Activated CD8-positive, alpha-beta memory T cell treated with anti-CD3 and anti-CD28 coated beads, Interleukin-2, amount 10 ng/mL, durations not matched to agents 7 days and 5 days (primary cell): ENCODE data around the gene SPACA5. TPM values are rescaled to one million over a fixed set of nuclear protein-coding genes. Genes with fewer than 3 reads are reported as not detected.
"Not testable (repeated sequence)": the region's sequence is repeated elsewhere in the genome, so short reads cannot be mapped to it uniquely, and the experiment has no call there.

ENCODE experiments used
- ATAC-seq: fragments of 150-1000 bp; cut with Tn5 transposase; one replicate; pipeline ENCODE4 v1.10.0; 2021; ENCODE audit warnings: moderate library complexity
- CTCF ChIA-PET: fragments of 350-600 bp; sonication (Branson Sonifier 250); formaldehyde crosslinking; loops from one replicate; lab custom pipeline; 2021; ENCODE audit warnings: antibody characterized with exemption; lab: Charles Lee
- DNase-seq: peaks from one replicate; pipeline ENCODE4 v3.0.0-alpha.2; 2020
- H3K27ac Mint-ChIP-seq: one replicate; pipeline ENCODE4 v1.8.0; 2021; ENCODE audit warnings: mild to moderate bottlenecking, mixed read lengths
- H3K27me3 Mint-ChIP-seq: one replicate; pipeline ENCODE4 v1.8.0; 2021; ENCODE audit warnings: mixed read lengths
- H3K36me3 Mint-ChIP-seq: one replicate; pipeline ENCODE4 v1.8.0; 2021; ENCODE audit warnings: mild to moderate bottlenecking, mixed read lengths
- H3K4me1 Mint-ChIP-seq: one replicate; pipeline ENCODE4 v1.8.0; 2021; ENCODE audit warnings: mixed read lengths
- H3K4me3 Mint-ChIP-seq: one replicate; pipeline ENCODE4 v1.8.0; 2021; ENCODE audit warnings: mild to moderate bottlenecking, moderate library complexity, mixed read lengths
- H3K9me3 Mint-ChIP-seq: one replicate; pipeline ENCODE4 v1.8.0; 2022; ENCODE audit warnings: low read depth, mixed read lengths
- total RNA-seq, 2 experiments: library from RNA; stranded (reverse); gene quantifications; one replicate each; pipeline ENCODE4 v1.2.3, GENCODE V29; 2021

Gene SPACA5
- total RNA-seq, 2 experiments from 2014 or later, result not detected

DNA sequence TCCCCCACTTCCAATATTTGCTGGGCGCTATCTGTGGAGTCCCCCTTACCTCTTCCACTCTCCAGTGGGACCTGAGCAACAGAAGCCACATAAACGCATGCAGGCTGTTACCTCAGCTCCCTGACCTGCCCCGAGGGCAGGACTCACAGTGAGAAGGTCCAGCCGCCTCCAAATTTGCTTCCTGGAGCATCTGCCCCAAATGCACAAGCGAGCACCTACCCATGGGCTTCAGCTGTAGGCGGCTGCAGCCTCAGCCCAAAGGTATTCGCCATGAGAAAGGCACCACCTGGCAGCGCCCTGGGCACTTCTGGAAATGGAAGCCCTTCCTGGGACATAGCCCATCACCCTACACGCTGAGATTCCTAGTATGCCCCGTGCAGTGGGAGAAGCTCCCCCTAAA, 23.4 kb downstream of the SPACA5 start:
- CTCF ChIA-PET, result interaction anchor here (0.6 to 1.2 kb wide), 4 partner anchors 176 to 468 kb away, joined by 3 to 4 read pairs (median 3); no protein-coding TSS in a partner anchor
- Mint-ChIP-seq H3K9me3 (no peaks in the 10 kb centered on the region), H3K36me3 (no peaks in the 10 kb centered on the region), H3K4me1 (peaks cover 8% of the 10 kb centered on the region), H3K4me3 (no peak overlapping the region), H3K27me3 (no peaks in the 10 kb centered on the region), H3K27ac (no peak overlapping the region)
- DNase-seq (no peak), ATAC-seq (no peak)

DNA sequence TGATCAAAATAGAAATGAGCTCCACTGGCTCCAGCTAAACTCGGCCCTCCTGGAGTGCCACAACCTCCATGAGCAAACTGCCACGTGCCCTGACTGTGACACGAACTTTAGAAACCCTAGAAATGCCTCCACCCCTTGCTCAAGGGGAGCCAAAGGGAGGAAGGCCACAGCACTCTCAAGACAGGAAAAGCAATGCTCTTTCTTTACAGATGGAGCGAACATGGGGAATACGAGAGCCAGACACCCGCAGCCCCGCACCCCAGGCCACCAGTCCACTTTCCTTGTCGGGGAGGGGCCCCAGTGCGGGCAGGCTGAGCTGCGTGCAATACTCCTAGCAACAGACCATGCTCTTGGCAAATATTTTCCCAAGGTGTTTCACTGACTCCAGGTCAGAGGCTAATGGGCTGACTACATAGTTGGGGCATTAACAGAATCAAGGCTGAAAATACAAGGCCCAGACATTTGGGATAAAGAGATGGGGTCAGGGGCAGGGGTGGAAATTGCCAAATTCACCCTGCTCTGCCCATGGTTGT, 23.9 kb downstream of the SPACA5 start:
- not testable (repeated sequence) for H3K36me3 Mint-ChIP-seq, H3K9me3 Mint-ChIP-seq, H3K4me1 Mint-ChIP-seq, ATAC-seq, H3K27ac Mint-ChIP-seq, H3K27me3 Mint-ChIP-seq, H3K4me3 Mint-ChIP-seq, DNase-seq
- CTCF ChIA-PET, result interaction anchor here (0.6 to 1.2 kb wide), 2 partner anchors 177 to 469 kb away, joined by 3 read pairs; no protein-coding TSS in a partner anchor

DNA sequence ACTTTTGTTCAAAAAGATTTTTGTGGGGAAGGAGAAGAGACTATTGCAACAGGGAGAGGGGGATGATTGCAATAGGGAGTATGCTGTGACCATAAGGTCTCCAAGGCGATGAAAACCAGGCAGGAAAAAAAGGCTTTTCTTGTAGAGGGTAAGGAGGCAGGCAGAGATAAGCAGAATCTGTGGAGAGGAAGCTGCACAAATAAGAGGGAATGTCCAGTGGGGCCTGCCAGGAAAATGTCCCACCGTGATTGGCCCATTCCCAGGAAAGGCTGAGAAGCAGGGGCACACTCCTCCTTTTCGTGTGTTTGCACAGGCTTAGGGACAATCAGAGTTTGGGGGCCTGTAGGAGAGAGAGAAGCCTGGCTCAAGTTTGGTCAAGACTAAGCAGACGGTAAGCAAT, 29.1 kb downstream of the SPACA5 start:
- no peaks in the 10 kb centered on the region for H3K36me3 Mint-ChIP-seq
- no peak overlapping the region for H3K4me3 Mint-ChIP-seq
- no peak for ATAC-seq
- no peak overlapping the region for H3K27ac Mint-ChIP-seq
- H3K4me1 Mint-ChIP-seq, result no peaks in the 10 kb centered on the region
- H3K27me3 Mint-ChIP-seq, result no peaks in the 10 kb centered on the region
- CTCF ChIA-PET, result no interaction called here
- DNase-seq, result no peak
- H3K9me3 Mint-ChIP-seq, result no peaks in the 10 kb centered on the region

DNA sequence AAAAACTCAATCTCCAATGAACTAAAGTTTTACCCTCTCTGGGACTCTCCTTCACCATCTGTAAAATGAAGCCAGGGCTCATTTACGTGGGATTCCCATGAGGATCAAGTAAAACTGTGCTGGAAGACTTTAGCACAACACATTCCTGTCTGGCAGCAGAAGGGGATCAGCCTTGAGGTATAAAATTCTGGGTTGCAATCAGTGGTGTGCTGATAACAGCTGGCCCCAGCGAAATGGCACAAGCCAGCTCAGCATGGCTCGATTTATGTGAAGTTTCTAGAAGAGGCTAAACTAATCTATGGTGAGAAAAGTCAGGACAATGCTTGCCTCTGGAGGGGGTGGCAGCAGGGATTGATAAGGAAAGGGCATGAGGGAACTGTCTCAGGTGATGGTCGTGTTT, 36.3 kb downstream of the SPACA5 start:
- Mint-ChIP-seq H3K27me3 (no peaks in the 10 kb centered on the region), H3K4me3 (no peak overlapping the region), H3K36me3 (peaks cover under 1% of the 10 kb centered on the region), H3K27ac (no peak overlapping the region), H3K4me1 (no peaks in the 10 kb centered on the region), H3K9me3 (peaks cover 2% of the 10 kb centered on the region)
- DNase-seq (no peak), ATAC-seq (no peak)
- CTCF ChIA-PET, result no interaction called here

DNA sequence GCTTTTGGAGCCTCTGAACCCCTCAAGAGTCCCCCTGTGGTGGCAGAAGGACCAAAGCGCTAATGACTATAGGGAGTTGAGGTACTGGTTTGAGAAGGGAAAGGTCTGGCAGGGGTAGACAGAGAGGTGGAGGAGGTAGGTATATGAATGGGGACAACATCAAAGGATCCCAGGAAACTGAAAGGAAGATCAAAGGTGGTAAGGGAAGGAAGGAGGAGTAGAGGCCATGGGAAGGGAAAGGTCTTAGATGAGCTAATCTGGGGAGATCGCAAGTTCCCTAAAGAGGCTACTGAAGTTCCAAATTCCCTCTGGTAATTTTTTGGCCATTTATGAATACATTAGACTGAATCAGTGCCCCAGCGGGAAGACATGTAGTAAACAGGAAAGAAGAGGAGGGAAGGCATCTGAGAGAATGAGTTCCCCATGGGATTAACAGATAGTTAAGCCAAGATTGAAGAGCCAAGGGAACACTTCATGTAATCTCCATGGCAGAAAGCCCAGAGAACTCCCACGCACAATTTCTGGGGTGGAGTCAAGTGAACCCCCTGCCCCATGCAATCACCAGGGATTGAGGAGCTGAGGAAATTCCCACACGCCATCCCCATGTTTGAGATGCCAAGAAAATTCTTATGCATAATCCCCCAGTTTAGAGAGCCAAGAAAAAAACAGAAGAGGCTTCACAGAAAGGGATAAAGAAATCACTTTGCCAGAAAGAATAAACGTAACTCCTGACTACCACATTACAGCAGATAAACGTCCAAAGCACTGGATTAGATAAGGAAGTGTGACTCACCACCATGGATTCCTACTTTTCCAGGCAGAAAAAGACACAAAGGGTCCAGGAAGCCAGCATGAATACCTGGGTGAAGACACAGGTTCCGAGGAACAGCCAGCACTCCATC, 38.9 kb downstream of the SPACA5 start:
- no peak for DNase-seq
- no peak overlapping the region for H3K27ac Mint-ChIP-seq
- no peak for ATAC-seq
- no peaks in the 10 kb centered on the region for H3K4me1 Mint-ChIP-seq
- no peaks in the 10 kb centered on the region for H3K27me3 Mint-ChIP-seq
- peaks cover 1% of the 10 kb centered on the region for H3K36me3 Mint-ChIP-seq
- CTCF ChIA-PET, result no interaction called here
- peaks cover 2% of the 10 kb centered on the region for H3K9me3 Mint-ChIP-seq
- no peak overlapping the region for H3K4me3 Mint-ChIP-seq

- peaks cover 2% of the 10 kb centered on the region for H3K9me3 Mint-ChIP-seq
- H3K36me3 Mint-ChIP-seq, result peaks cover 1% of the 10 kb centered on the region
- H3K27me3 Mint-ChIP-seq, result no peaks in the 10 kb centered on the region
- H3K4me3 Mint-ChIP-seq, result no peak overlapping the region
- no peak overlapping the region for H3K27ac Mint-ChIP-seq
- no peak for ATAC-seq
- CTCF ChIA-PET, result no interaction called here
- DNase-seq, result no peak
- H3K4me1 Mint-ChIP-seq, result no peaks in the 10 kb centered on the region
These were observed 40.1 kb downstream of the SPACA5 start for GRCh38 chrX:48046846-48047245.

- peaks cover 45% of the 10 kb centered on the region for H3K36me3 Mint-ChIP-seq
- CTCF ChIA-PET, result no interaction called here
- no peak overlapping the region for H3K4me3 Mint-ChIP-seq
- H3K27me3 Mint-ChIP-seq, result no peaks in the 10 kb centered on the region
- peaks cover 8% of the 10 kb centered on the region for H3K9me3 Mint-ChIP-seq
- H3K27ac Mint-ChIP-seq, result no peak overlapping the region
- H3K4me1 Mint-ChIP-seq, result peaks cover 3% of the 10 kb centered on the region
- no peak for ATAC-seq
- no peak for DNase-seq
These were observed 52.0 kb downstream of the SPACA5 start for GRCh38 chrX:48058621-48059295.

GRCh38 chrX:48059296-48059639, 52.5 kb downstream of the SPACA5 start:
- ATAC-seq, result no peak
- no peak overlapping the region for H3K27ac Mint-ChIP-seq
- CTCF ChIA-PET, result no interaction called here

More at GRCh38 chrX:48059296-48059639, 52.5 kb downstream of the SPACA5 start:
- peaks cover 45% of the 10 kb centered on the region for H3K36me3 Mint-ChIP-seq
- peaks cover 8% of the 10 kb centered on the region for H3K9me3 Mint-ChIP-seq
- H3K4me1 Mint-ChIP-seq, result peaks cover 3% of the 10 kb centered on the region
- H3K27me3 Mint-ChIP-seq, result no peaks in the 10 kb centered on the region
- no peak for DNase-seq
- no peak overlapping the region for H3K4me3 Mint-ChIP-seq

Other genes with a start within 250 kb of the SPACA5 start
- gene ZNF81, start 170.1 kb upstream of the SPACA5 start, total RNA-seq, result 10 to 100 TPM in 1 of 2 experiments, 1 to 10 TPM in 1; 7.5 to 10.0 TPM
- gene ZNF182, start 3.0 kb upstream of the SPACA5 start, total RNA-seq, result 1 to 10 TPM; 7.9 to 8.9 TPM
- gene ZNF630, start 64.7 kb downstream of the SPACA5 start, total RNA-seq, result 1 to 10 TPM in 1 of 2 experiments, under 1 TPM in 1; 0.89 to 3.2 TPM
- not detected for gene SPACA5B, start 123.6 kb downstream of the SPACA5 start, total RNA-seq
- not detected for gene SSX5, start 189.8 kb downstream of the SPACA5 start, total RNA-seq
- gene SSX1, start 248.4 kb downstream of the SPACA5 start, total RNA-seq, result not detected